ENCODE measurements around the gene ENO4.

The ENO4 gene

DNA sequence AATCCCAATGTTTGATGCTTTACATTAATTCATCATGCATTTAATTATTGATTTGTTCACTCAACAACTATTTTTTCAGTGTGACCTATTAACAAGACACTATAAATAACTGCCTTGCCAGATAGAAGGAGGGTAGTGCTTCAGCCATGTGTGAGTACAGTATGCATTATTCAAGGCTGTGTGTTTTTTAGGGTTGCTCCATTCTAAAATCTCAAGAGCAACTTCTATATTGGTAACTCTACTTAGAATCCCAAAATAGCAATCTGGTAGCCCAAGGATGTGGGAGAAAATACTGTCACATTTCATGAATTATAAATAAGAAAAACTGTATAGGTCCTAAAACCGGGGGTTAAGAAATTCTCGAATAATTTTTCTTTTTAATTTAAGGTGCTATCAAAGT is 69.9 kb downstream of the ENO4 start:
- no peak for DNase-seq

DNA sequence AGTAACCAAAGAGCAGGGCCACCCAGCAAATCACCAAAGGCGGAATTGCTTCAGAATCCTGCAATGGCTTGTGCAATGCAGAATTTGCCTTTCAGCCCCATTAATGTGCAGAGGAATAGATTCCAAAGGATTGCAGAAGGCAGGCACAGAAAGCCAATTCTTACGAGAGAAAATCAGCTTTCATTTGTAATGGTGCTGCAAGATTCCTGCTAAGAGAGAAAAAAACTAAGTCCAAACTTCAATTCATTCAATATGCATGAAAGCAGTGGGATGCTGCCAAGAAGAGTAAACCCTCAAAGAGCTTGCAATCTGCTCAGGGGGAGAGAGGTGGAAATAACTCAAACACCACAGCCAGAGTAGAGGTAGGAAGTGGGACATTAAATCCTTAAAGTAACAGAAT is 70.4 kb downstream of the ENO4 start:
- no peak for DNase-seq

DNA sequence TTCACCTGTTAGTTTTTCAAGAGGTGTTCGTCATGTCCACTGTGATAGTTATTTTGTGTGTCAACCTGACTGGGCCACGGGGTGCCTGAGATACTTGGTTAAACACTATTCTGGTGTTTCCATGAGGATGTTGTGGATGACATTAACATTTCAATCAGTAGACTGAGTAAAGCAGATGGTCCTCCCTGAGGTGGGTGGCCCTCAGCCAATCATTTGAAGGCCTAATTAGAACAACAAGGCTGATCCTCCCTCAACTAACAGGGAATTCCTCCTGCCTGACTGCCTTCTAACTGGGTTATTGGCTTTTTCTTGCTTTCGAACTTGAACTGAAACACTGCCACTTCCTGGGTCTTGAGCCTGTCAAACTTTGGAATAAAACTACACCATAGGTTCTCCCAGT is 75.8 kb downstream of the ENO4 start:
- no peak for DNase-seq

DNA sequence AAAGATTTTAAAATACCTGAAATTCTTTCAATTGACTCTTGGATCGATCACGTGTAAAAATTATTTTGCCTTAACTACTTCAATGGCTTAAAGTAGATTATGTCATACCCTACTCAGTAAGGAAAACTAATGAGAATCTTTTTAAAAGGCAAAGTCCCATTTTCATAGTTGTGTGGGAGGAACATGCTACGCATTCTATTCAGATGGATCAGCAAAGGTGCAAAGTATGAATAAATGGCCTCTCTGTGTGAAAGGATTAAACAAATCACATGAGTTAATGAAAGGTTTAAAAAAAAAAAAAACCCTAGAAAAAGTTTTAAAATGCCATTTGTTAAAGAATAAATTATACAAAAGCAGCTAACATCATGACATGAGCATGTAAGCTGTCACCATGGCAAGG is 77.1 kb downstream of the ENO4 start:
- DNase-seq = no peak

DNA sequence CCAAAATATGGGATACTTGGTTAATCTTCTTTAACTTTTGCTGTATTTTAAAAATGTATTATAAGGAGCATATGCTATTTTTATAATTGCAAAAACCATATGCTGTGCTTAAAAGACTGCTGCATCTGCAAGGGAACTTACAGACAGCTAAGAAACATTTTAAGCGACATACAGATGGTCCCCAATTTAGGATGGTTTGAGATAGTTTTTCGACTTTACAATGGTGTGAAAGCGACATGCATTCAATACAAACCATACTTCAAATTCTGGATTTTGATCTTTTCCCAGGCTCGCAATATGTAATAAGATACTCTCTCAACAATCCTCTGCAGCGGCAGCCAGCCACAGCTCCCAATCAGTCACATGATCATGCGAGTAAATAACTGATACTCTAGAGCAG is 82.5 kb downstream of the ENO4 start:
- no peak for DNase-seq

Data from stimulated activated CD4-positive, alpha-beta T cell treated with anti-CD3 and anti-CD28 coated beads, Interleukin-4, amount 100 ng/mL, for 4 hours (primary cell).